ENCODE measurements around the gene RAB13.

The RAB13 gene

DNA sequence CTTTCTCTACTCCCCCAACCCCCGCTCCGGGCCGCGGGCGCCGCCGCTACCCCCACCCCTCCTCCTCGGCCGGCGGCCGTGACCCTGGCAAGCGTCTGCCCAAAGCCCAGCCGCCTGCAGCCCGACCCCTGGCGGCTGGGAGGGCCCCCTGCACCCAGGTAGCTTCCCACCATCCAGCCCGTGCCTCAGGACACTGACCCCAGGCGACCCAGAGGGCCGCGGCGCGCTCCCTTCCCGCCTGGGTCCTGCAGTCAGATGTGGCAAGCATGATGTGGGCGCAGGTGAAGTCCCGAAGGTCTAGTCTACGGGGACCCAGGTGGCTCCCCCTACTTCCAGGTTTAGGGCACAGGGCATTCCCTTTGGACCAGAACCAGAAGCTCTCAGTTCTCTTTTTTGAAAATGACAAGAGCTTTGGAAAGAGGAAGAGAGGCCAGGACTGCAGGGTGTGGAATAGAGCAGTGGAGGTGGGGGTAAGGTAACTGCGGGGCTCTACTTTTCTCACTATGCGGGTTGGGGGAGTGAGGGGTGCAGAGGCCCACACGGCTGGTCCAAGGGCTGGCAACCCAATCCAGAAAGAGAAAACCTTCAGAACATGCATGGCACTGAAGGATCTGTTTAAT is 39.4 kb downstream of the RAB13 start, which contains the start of gene DENND4B:
DENND4B (minus strand) TSS at position 97 of the 620 bp plus-strand sequence. CDS start 2,344 bp downstream, outside the sequence.
- Mint-ChIP-seq H3K27me3 (ENCODE audit: low read depth) (no peaks in the 10 kb centered on the region), H3K27ac (peak within 1 kb of the TSS; percentile 63 to 91 (median 75)), H3K4me3 (peak within 1 kb of the TSS; percentile 89 to 97 (median 91)), H3K36me3 (ENCODE audit: low read depth) (peaks cover 21% of the 10 kb centered on the region), H3K4me1 (peaks cover 10% of the 10 kb centered on the region), H3K9me3 (no peaks in the 10 kb centered on the region)
- TF ChIP-seq, protein P1, sequence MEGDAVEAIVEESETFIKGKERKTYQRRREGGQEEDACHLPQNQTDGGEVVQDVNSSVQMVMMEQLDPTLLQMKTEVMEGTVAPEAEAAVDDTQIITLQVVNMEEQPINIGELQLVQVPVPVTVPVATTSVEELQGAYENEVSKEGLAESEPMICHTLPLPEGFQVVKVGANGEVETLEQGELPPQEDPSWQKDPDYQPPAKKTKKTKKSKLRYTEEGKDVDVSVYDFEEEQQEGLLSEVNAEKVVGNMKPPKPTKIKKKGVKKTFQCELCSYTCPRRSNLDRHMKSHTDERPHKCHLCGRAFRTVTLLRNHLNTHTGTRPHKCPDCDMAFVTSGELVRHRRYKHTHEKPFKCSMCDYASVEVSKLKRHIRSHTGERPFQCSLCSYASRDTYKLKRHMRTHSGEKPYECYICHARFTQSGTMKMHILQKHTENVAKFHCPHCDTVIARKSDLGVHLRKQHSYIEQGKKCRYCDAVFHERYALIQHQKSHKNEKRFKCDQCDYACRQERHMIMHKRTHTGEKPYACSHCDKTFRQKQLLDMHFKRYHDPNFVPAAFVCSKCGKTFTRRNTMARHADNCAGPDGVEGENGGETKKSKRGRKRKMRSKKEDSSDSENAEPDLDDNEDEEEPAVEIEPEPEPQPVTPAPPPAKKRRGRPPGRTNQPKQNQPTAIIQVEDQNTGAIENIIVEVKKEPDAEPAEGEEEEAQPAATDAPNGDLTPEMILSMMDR (IDR thresholded peaks at IDR 0.05; ENCODE audit: unreplicated experiment in 3 of 3), result peak; percentile 92 to 94 (median 93)

DNA sequence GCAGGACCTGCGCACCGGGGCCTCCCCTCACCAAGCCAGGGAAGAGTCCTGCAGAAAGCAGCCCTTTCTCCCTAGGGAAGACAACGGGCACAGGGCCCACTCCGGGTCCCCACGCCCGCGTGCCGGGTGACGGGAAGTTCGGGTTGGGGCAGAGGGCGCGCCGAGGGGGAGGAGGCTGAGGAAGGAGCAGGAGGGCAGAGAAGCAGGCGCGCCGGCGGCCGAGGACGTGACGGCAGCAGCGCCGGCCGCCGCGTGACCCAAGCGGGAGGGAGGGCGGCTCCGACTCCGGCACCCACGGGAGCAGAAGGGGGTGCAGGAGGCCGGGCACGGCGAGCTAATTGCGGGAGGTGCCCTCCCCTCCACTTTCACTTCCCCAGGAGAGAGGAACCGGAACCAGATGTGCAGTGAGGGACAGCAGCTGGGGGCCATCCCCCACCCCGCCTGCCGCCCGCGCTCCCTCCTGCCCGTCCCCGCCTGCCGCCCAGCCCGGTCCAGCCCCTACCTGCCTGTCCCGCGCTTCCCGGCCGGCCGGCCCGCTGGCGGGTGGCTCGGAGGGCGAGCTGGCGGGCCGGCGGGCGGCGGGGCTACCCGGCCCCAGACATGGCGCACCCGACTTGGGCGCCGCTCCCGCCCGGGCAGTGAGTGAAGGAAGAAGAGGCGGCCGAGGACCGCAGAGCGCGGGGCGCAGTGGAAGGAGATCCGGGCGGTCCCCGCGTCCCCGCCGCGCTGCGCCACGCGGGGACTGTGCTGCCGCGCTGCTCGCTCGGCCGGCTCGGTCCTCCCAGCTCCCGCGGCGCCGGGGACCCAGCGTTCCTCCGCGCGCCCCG is 40.1 kb downstream of the RAB13 start:
- Mint-ChIP-seq H3K27ac (peak overlapping the region in 1 of 3 experiments; percentile 91), H3K36me3 (ENCODE audit: low read depth) (peaks cover 18% of the 10 kb centered on the region), H3K27me3 (ENCODE audit: low read depth) (no peaks in the 10 kb centered on the region), H3K4me1 (peaks cover 10% of the 10 kb centered on the region), H3K9me3 (no peaks in the 10 kb centered on the region), H3K4me3 (peak overlapping the region; percentile 89 to 97 (median 91))
- TF ChIP-seq, protein P1 (IDR thresholded peaks at IDR 0.05; ENCODE audit: unreplicated experiment in 3 of 3), result no peak

DNA sequence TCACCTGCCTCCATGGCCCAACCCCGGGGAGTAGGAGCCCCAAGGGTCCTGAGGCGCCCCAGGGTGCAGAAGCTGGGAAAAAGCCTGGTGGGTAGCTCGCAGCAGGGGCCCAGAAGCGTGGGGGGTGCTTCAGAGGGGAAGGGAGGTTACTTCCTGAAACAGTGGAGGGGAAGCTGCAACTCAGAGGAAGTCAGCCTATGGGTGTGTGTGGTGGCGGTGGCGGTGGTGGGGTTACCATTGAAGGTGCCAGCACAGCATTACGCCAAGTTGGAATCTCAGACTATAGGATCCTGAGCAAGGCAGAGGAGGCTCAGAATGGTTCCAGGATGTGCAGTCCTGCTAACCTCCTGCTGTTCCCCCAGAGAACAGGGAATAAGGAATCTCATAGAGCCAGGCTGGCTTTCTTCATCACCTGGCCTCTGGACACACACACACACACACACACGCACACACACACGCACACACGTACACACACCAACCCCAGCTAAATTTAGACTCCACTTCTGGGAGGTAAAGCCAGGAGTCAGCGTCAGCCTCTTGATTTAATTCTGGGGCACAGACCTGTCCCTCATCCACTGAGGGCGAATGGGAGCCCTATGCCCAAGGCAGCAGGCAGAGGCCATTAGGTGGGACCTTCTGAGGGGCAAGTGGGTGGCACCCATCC is 40.9 kb downstream of the RAB13 start:
- Mint-ChIP-seq H3K27me3 (ENCODE audit: low read depth) (no peaks in the 10 kb centered on the region), H3K27ac (peak overlapping the region; percentile 63 to 91 (median 75)), H3K36me3 (ENCODE audit: low read depth) (peaks cover 13% of the 10 kb centered on the region), H3K4me1 (peaks cover 10% of the 10 kb centered on the region), H3K9me3 (no peaks in the 10 kb centered on the region), H3K4me3 (peak overlapping the region; percentile 89 to 97 (median 91))
- TF ChIP-seq, protein P1 (IDR thresholded peaks at IDR 0.05; ENCODE audit: unreplicated experiment in 3 of 3), result no peak

DNA sequence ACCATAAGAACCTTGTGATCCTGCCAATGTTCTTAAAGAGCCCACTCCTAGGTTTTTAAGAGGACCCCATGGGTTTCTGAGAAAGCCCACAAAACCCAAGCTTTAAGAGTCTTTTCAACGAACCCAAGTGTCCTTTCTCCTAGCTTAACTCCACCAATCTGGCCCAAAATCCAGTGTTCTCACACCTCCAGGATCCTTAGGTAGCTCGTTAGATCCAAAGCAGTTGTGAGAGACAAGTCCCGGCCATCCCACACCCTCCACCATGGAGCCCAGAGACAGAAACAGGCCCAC is 41.4 kb downstream of the RAB13 start:
- H3K27me3 Mint-ChIP-seq (ENCODE audit: low read depth), result no peaks in the 10 kb centered on the region
- TF ChIP-seq, protein P1 (IDR thresholded peaks at IDR 0.05; ENCODE audit: unreplicated experiment in 3 of 3), result no peak
- peaks cover 14% of the 10 kb centered on the region for H3K36me3 Mint-ChIP-seq (ENCODE audit: low read depth)
- H3K4me1 Mint-ChIP-seq, result peaks cover 10% of the 10 kb centered on the region
- no peaks in the 10 kb centered on the region for H3K9me3 Mint-ChIP-seq
- H3K4me3 Mint-ChIP-seq, result peak overlapping the region; percentile 89 to 97 (median 91)
- H3K27ac Mint-ChIP-seq, result peak overlapping the region in 1 of 3 experiments; percentile 46

DNA sequence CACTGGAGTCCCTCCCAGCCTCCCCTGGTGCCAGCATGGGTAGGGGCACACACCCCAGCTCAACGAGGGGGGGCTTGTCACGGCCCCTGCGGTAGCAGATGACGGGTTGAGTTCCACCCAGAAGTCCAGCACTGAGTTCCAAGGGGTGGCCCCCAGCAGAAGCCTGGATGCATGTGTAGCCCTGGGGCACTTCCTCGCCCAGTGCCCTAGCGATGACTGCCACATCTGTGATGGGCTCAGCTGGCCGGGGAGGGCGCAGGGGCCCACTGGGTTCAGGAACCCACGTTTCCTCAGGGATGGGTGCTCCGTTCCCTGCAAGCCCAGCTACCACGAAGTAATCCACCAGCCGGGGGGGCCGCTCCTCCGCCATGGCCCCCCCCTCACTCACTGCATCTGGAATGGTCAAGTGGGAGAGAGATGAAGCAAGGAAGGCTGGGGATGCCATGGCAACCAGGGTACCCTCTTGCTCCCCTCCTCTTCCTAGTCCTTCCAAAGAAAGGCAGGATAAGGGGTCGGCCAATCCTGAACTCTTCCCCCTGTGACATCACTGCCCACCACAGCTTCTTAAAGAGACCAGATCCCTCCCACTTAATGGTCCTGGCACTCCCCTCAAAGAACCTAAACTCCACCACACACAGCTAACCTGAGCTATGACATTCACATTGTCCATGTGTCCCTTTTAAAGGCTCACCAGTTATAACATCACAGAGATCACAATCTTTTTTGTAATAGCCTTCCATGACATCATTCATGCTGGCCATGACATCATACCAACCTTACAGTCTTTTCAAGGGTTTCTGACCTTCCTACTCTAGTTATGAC is 41.9 kb downstream of the RAB13 start:
- H3K4me3 Mint-ChIP-seq, result peak overlapping the region; percentile 89 to 97 (median 91)
- peak overlapping the region in 2 of 3 experiments; percentile 14 to 46 for H3K27ac Mint-ChIP-seq
- H3K4me1 Mint-ChIP-seq, result peaks cover 10% of the 10 kb centered on the region
- H3K9me3 Mint-ChIP-seq, result no peaks in the 10 kb centered on the region
- TF ChIP-seq, protein P1 (IDR thresholded peaks at IDR 0.05; ENCODE audit: unreplicated experiment in 3 of 3), result no peak
- H3K27me3 Mint-ChIP-seq (ENCODE audit: low read depth), result no peaks in the 10 kb centered on the region
- peaks cover 19% of the 10 kb centered on the region for H3K36me3 Mint-ChIP-seq (ENCODE audit: low read depth)

Measured in nephron (organoid).